Measurements from ENCODE around the gene LRRC45.

Gene LRRC45

DNA sequence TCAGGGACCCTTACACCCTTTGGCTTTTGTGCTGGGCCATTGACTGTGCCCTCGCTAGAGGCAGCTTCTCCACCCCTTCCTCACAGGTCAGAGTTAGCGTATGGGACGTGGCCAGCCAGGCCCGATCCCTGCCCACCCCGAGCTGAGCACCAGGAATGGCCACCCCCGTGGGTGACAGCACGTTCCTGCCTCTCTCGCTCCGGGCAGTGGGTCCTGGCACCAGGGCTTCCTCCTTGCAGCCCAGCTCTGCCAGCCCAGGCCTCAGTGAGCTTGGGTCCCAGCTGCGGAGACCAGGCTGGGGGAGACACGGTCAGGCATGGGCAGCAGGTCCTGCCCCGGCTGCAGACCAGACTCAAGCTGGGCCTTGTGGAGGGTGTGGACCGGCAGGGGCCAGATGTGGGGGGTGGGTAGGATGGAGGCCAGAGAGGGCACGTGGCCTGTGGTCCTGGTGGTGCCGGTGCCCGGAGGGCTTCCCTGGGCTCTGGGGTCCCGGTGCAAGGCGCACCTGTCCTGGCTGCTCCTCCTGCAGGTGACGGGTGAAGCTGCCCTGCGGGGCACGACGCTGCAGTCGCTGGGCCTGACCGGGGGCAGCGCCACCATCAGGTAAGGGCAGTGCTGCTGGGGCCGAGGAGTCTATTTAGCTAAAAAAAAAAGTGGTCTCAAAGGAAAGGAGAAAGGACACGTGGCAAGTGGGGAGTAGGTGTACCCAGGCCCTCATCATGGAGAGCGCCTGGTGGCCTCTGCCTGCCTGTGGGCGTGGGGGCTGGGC, 27.5 kb upstream of the LRRC45 start:
- intact Hi-C loops (cut with DNase I; ENCODE audit: low total_unique reads), result no loop called here
- Histone ChIP-seq H3K4me1 (peaks cover 0 to 21% (median 18%) of the 10 kb centered on the region in 4 donors), H3K27ac (no peak overlapping the region), H3K27me3 (no peaks in the 10 kb centered on the region), H3K4me3 (no peak overlapping the region), H3K9me3 (no peaks in the 10 kb centered on the region), H3K36me3 (peaks cover 0 to 30% (median 7%) of the 10 kb centered on the region in 3 donors)
- TF ChIP-seq, protein P1, sequence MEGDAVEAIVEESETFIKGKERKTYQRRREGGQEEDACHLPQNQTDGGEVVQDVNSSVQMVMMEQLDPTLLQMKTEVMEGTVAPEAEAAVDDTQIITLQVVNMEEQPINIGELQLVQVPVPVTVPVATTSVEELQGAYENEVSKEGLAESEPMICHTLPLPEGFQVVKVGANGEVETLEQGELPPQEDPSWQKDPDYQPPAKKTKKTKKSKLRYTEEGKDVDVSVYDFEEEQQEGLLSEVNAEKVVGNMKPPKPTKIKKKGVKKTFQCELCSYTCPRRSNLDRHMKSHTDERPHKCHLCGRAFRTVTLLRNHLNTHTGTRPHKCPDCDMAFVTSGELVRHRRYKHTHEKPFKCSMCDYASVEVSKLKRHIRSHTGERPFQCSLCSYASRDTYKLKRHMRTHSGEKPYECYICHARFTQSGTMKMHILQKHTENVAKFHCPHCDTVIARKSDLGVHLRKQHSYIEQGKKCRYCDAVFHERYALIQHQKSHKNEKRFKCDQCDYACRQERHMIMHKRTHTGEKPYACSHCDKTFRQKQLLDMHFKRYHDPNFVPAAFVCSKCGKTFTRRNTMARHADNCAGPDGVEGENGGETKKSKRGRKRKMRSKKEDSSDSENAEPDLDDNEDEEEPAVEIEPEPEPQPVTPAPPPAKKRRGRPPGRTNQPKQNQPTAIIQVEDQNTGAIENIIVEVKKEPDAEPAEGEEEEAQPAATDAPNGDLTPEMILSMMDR (IDR thresholded peaks at IDR 0.05), result no peak
- DNase-seq, result peak in 1 of 2 donors; percentile 56

DNA sequence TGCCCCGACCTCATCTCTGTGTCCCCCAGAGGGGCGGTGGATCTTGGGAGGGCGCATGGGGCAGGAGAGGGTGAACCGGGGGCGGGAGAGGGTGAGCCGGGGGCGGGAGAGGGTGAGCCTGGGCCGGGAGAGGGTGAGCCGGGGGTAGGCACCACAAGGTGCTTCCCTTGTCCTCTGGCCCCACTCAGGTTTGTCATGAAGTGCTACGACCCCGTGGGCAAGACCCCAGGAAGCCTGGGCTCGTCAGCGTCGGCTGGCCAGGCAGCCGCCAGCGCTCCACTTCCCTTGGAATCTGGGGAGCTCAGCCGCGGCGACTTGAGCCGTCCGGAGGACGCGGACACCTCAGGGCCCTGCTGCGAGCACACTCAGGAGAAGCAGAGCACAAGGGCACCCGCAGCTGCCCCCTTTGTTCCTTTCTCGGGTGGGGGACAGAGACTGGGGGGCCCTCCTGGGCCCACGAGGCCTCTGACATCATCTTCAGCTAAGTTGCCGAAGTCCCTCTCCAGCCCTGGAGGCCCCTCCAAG, 26.8 kb upstream of the LRRC45 start:
- Histone ChIP-seq H3K36me3 (peaks cover 0 to 30% (median 7%) of the 10 kb centered on the region in 3 donors), H3K4me3 (no peak overlapping the region), H3K9me3 (no peaks in the 10 kb centered on the region), H3K27me3 (no peaks in the 10 kb centered on the region), H3K4me1 (peaks cover 0 to 16% (median 14%) of the 10 kb centered on the region in 4 donors), H3K27ac (no peak overlapping the region)
- DNase-seq, result peak in 1 of 2 donors; percentile 58
- intact Hi-C loops (cut with DNase I; ENCODE audit: low total_unique reads), result no loop called here
- TF ChIP-seq, protein P1 (IDR thresholded peaks at IDR 0.05), result no peak

DNA sequence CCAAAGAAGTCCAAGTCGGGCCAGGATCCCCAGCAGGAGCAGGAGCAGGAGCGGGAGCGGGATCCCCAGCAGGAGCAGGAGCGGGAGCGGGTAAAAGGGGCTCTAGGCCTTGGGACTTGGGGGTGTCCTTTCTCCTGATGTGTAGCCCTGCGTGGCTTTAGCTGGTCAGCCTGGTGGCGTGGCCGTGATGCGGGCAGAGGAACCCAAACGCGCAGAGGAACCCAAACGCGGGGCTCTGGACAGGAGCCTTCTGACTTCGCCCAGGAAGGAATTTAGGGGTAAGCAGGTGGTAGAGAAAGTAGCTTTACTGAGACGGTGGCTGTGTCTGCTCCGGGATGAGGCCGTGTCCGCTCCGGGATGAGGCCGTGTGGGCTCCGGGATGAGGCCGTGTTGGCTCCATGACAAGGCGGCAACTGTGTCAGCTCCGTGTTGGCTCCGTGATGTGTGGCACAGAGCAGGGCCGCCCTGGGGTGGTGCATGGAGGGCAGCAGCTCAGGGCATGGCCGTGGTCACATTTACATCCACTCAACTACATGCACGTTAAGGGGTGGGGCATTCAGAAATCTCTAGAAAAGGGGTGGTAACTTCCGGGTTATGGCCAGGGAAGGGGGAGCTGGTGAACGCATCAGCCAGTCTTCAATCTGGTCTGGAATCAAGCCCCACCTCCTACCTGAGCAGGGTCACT, 26.2 kb upstream of the LRRC45 start:
- Histone ChIP-seq H3K27ac (no peak overlapping the region), H3K4me1 (peaks cover 0 to 10% (median 8%) of the 10 kb centered on the region in 4 donors), H3K36me3 (peaks cover 0 to 30% (median 7%) of the 10 kb centered on the region in 3 donors), H3K4me3 (no peak overlapping the region), H3K9me3 (no peaks in the 10 kb centered on the region), H3K27me3 (no peaks in the 10 kb centered on the region)
- TF ChIP-seq, protein P1 (IDR thresholded peaks at IDR 0.05), result no peak
- DNase-seq, result no peak
- intact Hi-C loops (cut with DNase I; ENCODE audit: low total_unique reads), result no loop called here

DNA sequence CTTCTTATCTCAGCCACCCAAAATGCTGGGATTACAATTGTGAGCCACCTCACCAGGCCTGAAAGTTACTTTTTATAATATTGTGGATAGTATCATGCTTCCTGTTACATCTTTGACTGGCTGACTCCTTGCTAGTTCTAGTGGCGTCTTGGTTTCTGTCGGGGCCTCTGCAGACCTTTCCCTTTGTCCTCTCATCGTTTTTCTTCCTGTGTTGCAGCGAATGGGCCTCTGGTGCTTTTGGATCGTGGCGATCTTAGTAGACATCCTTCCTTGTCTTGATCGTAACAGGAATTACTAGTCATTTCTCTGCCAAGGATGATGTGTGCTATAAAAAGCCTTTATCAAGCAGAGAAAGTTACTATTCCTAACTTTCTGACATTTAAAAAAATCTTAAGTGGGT, 24.9 kb upstream of the LRRC45 start:
- no peak for DNase-seq
- Histone ChIP-seq H3K36me3 (peaks cover 0 to 30% (median 7%) of the 10 kb centered on the region in 3 donors), H3K4me3 (no peak overlapping the region), H3K4me1 (peaks cover 0 to 10% (median 5%) of the 10 kb centered on the region in 4 donors), H3K27me3 (no peaks in the 10 kb centered on the region), H3K9me3 (no peaks in the 10 kb centered on the region), H3K27ac (no peak overlapping the region)
- TF ChIP-seq, protein P1 (IDR thresholded peaks at IDR 0.05), result no peak
- intact Hi-C loops (cut with DNase I; ENCODE audit: low total_unique reads), result no loop called here

DNA sequence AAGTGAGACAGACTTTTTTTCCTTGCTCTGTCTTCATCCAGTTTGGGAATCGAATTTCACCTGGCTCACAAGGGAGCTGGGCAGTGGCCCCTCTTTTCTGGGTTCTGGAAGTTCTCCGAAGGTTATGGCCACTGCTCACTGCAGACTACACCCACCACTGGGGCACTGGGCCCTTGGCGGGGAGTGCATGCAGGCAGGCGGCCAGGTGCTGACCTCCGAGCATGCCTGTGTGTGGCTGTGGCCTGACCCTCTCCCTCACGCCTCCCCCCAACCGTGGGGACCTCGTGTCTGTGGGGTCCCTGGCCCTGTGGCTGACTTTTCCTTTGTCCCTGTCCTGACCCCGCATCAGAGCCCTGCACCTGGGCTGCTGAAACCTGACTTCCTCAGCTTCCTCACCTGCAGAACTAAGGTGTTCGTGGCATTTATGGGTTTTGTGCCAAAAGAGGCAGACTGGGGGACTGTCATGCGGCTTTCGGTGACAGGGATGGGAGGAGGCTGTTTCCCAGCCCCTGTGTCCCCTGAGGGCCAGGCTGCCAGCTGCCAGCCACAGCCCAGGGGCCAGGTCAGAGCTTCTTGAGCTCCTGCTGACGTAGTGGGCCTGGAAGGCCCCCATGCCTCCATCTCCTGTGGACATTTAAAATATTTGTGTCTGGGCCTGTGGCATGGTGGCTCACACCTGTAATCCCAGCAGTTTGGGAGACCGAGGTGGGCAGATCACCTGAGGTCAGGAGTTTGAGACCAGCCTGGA, 24.2 kb upstream of the LRRC45 start:
- no peak for DNase-seq

More for the DNA sequence above, 24.2 kb upstream of the LRRC45 start:
- H3K36me3 ChIP-seq, result peaks cover 0 to 30% (median 7%) of the 10 kb centered on the region in 3 donors
- peaks cover 6 to 16% (median 11%) of the 10 kb centered on the region in 4 donors for H3K4me1 ChIP-seq
- intact Hi-C loops (cut with DNase I; ENCODE audit: low total_unique reads), result no loop called here
- TF ChIP-seq, protein P1 (IDR thresholded peaks at IDR 0.05), result no peak
- no peak overlapping the region for H3K4me3 ChIP-seq
- H3K27ac ChIP-seq, result no peak overlapping the region
- no peaks in the 10 kb centered on the region for H3K27me3 ChIP-seq
- no peaks in the 10 kb centered on the region for H3K9me3 ChIP-seq
